IMR-90 (cell line): ENCODE measurements around the gene AMN. TPM values are rescaled to one million over a fixed set of nuclear protein-coding genes. Genes with fewer than 3 reads are reported as not detected.

Source experiments
- ATAC-seq: fragments of 200-7000 bp; cut with Tn5 transposase; 2 replicates; pipeline ENCODE4 v1.9.1; 2020; ENCODE audit warnings: low read depth, mild to moderate bottlenecking, moderate library complexity
- BruUV-seq: library from RNA; stranded (reverse); fragments of 400-500 nt; replicated peaks from 2 replicates; lab custom pipeline; 2021; lab: Mats Ljungman, UMichigan
- CTCF ChIA-PET: fragments of 300-600 bp; formaldehyde crosslinking; extraction: SDS; loops from one replicate; lab custom pipeline; 2021; ENCODE audit warnings: antibody characterized with exemption; lab: Yijun Ruan, JAX
- POLR2A ChIA-PET: fragments of 300-600 bp; sonication (Branson Sonifier 250); formaldehyde crosslinking; loops from one replicate; lab custom pipeline; 2022; ENCODE audit warnings: antibody characterized with exemption; ENCODE audit not compliant: unreplicated experiment; lab: Charles Lee
- DNase-seq: peaks from one replicate; pipeline ENCODE4 v3.0.0; 2013
- H2AFZ ChIP-seq: replicated peaks from 2 replicates; pipeline ENCODE3; 2013; ENCODE audit warnings: low read length, mild to moderate bottlenecking; ENCODE audit not compliant: poor library complexity
- H2AK5ac ChIP-seq: 2 replicates; pipeline ENCODE4 v1.6.1; 2013; ENCODE audit warnings: low read depth, low read length, inconsistent platforms
- H2AK9ac ChIP-seq: replicated peaks from 2 replicates; pipeline ENCODE3; 2013; ENCODE audit warnings: mild to moderate bottlenecking, low read depth, low read length, moderate library complexity; ENCODE audit not compliant: poor library complexity
- H2BK120ac ChIP-seq: 2 replicates; pipeline ENCODE4 v1.6.1; 2013; ENCODE audit warnings: low read depth, low read length, inconsistent platforms
- H2BK15ac ChIP-seq: 3 replicates; pipeline ENCODE4 v1.6.1; 2013; ENCODE audit warnings: low read depth, low read length, inconsistent platforms
- H2BK20ac ChIP-seq: 2 replicates; pipeline ENCODE4 v1.6.1; 2013; ENCODE audit warnings: low read depth, mild to moderate bottlenecking, inconsistent platforms, low read length, moderate library complexity
- H2BK5ac ChIP-seq: 2 replicates; pipeline ENCODE4 v1.6.1; 2013; ENCODE audit warnings: mild to moderate bottlenecking, low read depth, low read length, inconsistent platforms; ENCODE audit not compliant: poor library complexity, severe bottlenecking
- H3K14ac ChIP-seq: replicated peaks from 2 replicates; pipeline ENCODE4 v1.6.1; 2013; ENCODE audit warnings: low read depth, low read length, inconsistent platforms
- H3K18ac ChIP-seq: 2 replicates; pipeline ENCODE4 v1.6.1; 2013; ENCODE audit warnings: low read depth, low read length, control low read depth
- H3K23ac ChIP-seq: 2 replicates; pipeline ENCODE4 v1.6.1; 2013; ENCODE audit warnings: low read depth, low read length, inconsistent platforms
- H3K27ac ChIP-seq: 2 replicates; pipeline ENCODE4 v1.5.1; 2013; ENCODE audit warnings: mild to moderate bottlenecking, control low read depth, low read length; ENCODE audit not compliant: insufficient read depth
- H3K27me3 ChIP-seq: 2 replicates; pipeline ENCODE4 v1.6.1; 2013; ENCODE audit warnings: low read length; ENCODE audit not compliant: control insufficient read depth, insufficient read depth
- H3K36me3 ChIP-seq: 2 replicates; pipeline ENCODE4 v1.6.1; 2013; ENCODE audit warnings: low read length, mixed read lengths; ENCODE audit not compliant: control insufficient read depth, insufficient read depth
- H3K4ac ChIP-seq: 2 replicates; pipeline ENCODE4 v1.6.1; 2013; ENCODE audit warnings: low read depth, low read length, inconsistent platforms
- H3K4me1 ChIP-seq: 2 replicates; pipeline ENCODE4 v1.6.1; 2013; ENCODE audit warnings: low read length, mixed read lengths; ENCODE audit not compliant: control insufficient read depth, insufficient read depth
- H3K4me2 ChIP-seq: 2 replicates; pipeline ENCODE4 v1.6.1; 2013; ENCODE audit warnings: low read depth, mild to moderate bottlenecking, control low read depth, low read length, moderate library complexity
- H3K4me3 ChIP-seq: 2 replicates; pipeline ENCODE4 v1.5.1; 2013; ENCODE audit warnings: low read depth, mild to moderate bottlenecking, control low read depth, low read length, moderate library complexity; ENCODE audit not compliant: insufficient read depth
- H3K56ac ChIP-seq: 2 replicates; pipeline ENCODE4 v1.6.1; 2013; ENCODE audit warnings: low read length, inconsistent platforms; ENCODE audit not compliant: insufficient read depth; ENCODE audit errors: extremely low read depth
- H3K79me1 ChIP-seq, 2 experiments: 2 replicates each; pipeline ENCODE4 v1.6.1; 2013; ENCODE audit warnings: low read length in 2 of 2, inconsistent platforms in 1 of 2, low read depth in 1 of 2
- H3K9ac ChIP-seq: 2 replicates; pipeline ENCODE4 v1.6.1; 2013; ENCODE audit warnings: low read depth, low read length, control low read depth
- H3K9me1 ChIP-seq: 2 replicates; pipeline ENCODE4 v1.6.1; 2013; ENCODE audit warnings: low read length, inconsistent platforms; ENCODE audit not compliant: insufficient read depth
- H3K9me3 ChIP-seq: 2 replicates; pipeline ENCODE4 v1.6.1; 2013; ENCODE audit warnings: low read length; ENCODE audit not compliant: control insufficient read depth, insufficient read depth
- H4K20me1 ChIP-seq: 2 replicates; pipeline ENCODE4 v1.6.1; 2013; ENCODE audit warnings: low read length, inconsistent platforms; ENCODE audit not compliant: insufficient read depth
- H4K5ac ChIP-seq: 2 replicates; pipeline ENCODE4 v1.6.1; 2013; ENCODE audit warnings: mild to moderate bottlenecking, low read depth, low read length, control low read depth
- H4K8ac ChIP-seq, 2 experiments: 2 replicates each; pipeline ENCODE4 v1.6.1; 2013; ENCODE audit warnings: low read depth in 2 of 2, low read length in 2 of 2, control low read depth in 1 of 2, inconsistent platforms in 1 of 2
- H4K91ac ChIP-seq: 2 replicates; pipeline ENCODE4 v1.6.1; 2013; ENCODE audit warnings: low read depth, low read length, inconsistent platforms; ENCODE audit not compliant: insufficient read depth
- BHLHE40 ChIP-seq: fragments of 150-350 bp; IDR thresholded peaks from 2 replicates; pipeline ENCODE4 v1.6.1; 2016; ENCODE audit warnings: mild to moderate bottlenecking, low read depth, low read length
- CHD1 ChIP-seq: IDR thresholded peaks from 2 replicates; pipeline ENCODE4 v1.6.1; 2012; ENCODE audit warnings: low read depth, low read length, improper control_type of control experiment
- MAFK ChIP-seq: IDR thresholded peaks from 2 replicates; pipeline ENCODE4 v1.6.1; 2012; ENCODE audit warnings: low read depth, low read length, improper control_type of control experiment
- MAZ ChIP-seq: IDR thresholded peaks from 2 replicates; pipeline ENCODE4 v1.6.1; 2012; ENCODE audit warnings: low read depth, mild to moderate bottlenecking, low read length, improper control_type of control experiment, moderate library complexity, borderline replicate concordance
- MXI1 ChIP-seq: IDR thresholded peaks from 2 replicates; pipeline ENCODE4 v1.6.1; 2012; ENCODE audit warnings: low read depth, mild to moderate bottlenecking, low read length, moderate library complexity, borderline replicate concordance
- NFE2L2 ChIP-seq: fragments of 150-350 bp; IDR thresholded peaks from 2 replicates; pipeline ENCODE4 v1.6.1; 2016; ENCODE audit warnings: low read depth, mild to moderate bottlenecking, low read length
- POLR2A ChIP-seq: IDR thresholded peaks from 2 replicates; pipeline ENCODE4 v1.6.1; 2012; ENCODE audit warnings: mild to moderate bottlenecking, low read depth, low read length
- RAD21 ChIP-seq: IDR thresholded peaks from 2 replicates; pipeline ENCODE4 v1.6.1; 2012; ENCODE audit warnings: low read length, improper control_type of control experiment
- RCOR1 ChIP-seq: IDR thresholded peaks from 2 replicates; pipeline ENCODE4 v1.6.1; 2012; ENCODE audit warnings: mild to moderate bottlenecking, low read length, improper control_type of control experiment; ENCODE audit not compliant: insufficient replicate concordance
- RFX5 ChIP-seq: IDR thresholded peaks from 2 replicates; pipeline ENCODE4 v1.8.0; 2012; ENCODE audit warnings: low read depth, mild to moderate bottlenecking, low read length, moderate library complexity
- SMC3 ChIP-seq: fragments of 150-350 bp; IDR thresholded peaks from 2 replicates; pipeline ENCODE4 v1.6.1; 2016; ENCODE audit warnings: low read depth, mild to moderate bottlenecking, antibody characterized with exemption, low read length, moderate library complexity
- WGBS, 2 experiments: methylation state at CpG; one replicate each; pipeline versions ENCODE4 v1.1.5 to v1.1.7; 2013; ENCODE audit warnings: missing lambda C conversion rate in 2 of 2; ENCODE audit not compliant: insufficient read length in 1 of 2; ENCODE audit errors: extremely low coverage in 2 of 2; 5-methylcytosine and 5-hydroxymethylcytosine counted together
- dilution Hi-C: fragments of 300-500 bp; cut with HindIII; formaldehyde crosslinking; loops from one replicate; pipeline ENCODE4 v1.14.3; 2018; ENCODE audit warnings: low sequenced_read_pairs; ENCODE audit not compliant: unreplicated experiment
- in situ Hi-C: fragments of 300-500 bp; cut with MboI; formaldehyde crosslinking; loops from 3 replicates; pipeline ENCODE4 v1.14.3; 2019; ENCODE audit warnings: low sequenced_read_pairs, inconsistent platforms, mixed read lengths
- intact Hi-C: fragments of 100-400 bp; cut with micrococcal nuclease; formaldehyde crosslinking; loops from 2 replicates; pipeline ENCODE4 v1.10.0; 2022
- polyA plus RNA-seq, 3 experiments: library from polyadenylated mRNA; depleted of rRNA; stranded (reverse); fragments of >200 nt; gene quantifications; 2 replicates each; pipeline ENCODE4 v1.2.3, GENCODE V29; 2012; ENCODE audit warnings: low replicate concordance in 1 of 3
- total RNA-seq: library from RNA; depleted of rRNA; stranded (reverse); fragments of >200 nt; gene quantifications from 2 replicates; pipeline ENCODE4 v1.2.3, GENCODE V29; 2012
- TF ChIP-seq, protein P1 (sequence below): conservative IDR thresholded peaks from 2 replicates; pipeline ENCODE4 v1.5.1; 2012; ENCODE audit warnings: mild to moderate bottlenecking, low read depth, low read length, improper control_type of control experiment
- TF ChIP-seq, protein P2 (sequence below): fragments of 150-350 bp; IDR thresholded peaks from 2 replicates; pipeline ENCODE4 v1.6.1; 2017; ENCODE audit warnings: mild to moderate bottlenecking, antibody characterized with exemption, low read length, low read depth
- TF ChIP-seq, protein P3 (sequence below): fragments of 150-350 bp; IDR thresholded peaks from 2 replicates; pipeline ENCODE4 v1.6.1; 2016; ENCODE audit warnings: low read depth, mild to moderate bottlenecking, low read length, moderate library complexity, borderline replicate concordance

Gene AMN
- total and polyA plus RNA-seq, 2 of the 4 experiments (the other 2 are of a cell fraction): under 0.01 to 0.24 TPM

GRCh38 chr14:102909462-102909861, 13.0 kb upstream of the AMN start:
- Histone ChIP-seq H3K14ac (no peak overlapping the region), H3K4me1 (no peaks in the 10 kb centered on the region), H3K9me3 (no peaks in the 10 kb centered on the region), H2AFZ (no peak overlapping the region), H2BK120ac (no peak overlapping the region), H2BK5ac (no peak overlapping the region), H4K8ac (no peak overlapping the region), H3K9ac (no peak overlapping the region), H3K4me2 (no peak overlapping the region), H3K23ac (no peak overlapping the region), H2AK5ac (no peak overlapping the region), H2AK9ac (peak overlapping the region; percentile 37), H3K4ac (no peak overlapping the region), H3K27me3 (no peaks in the 10 kb centered on the region), H4K20me1 (no peaks in the 10 kb centered on the region; the same call in 1 of the 2 replicates), H4K91ac (no peak overlapping the region), H3K27ac (no peak overlapping the region), H3K18ac (no peak overlapping the region), H2BK20ac (no peak overlapping the region), H3K36me3 (peaks cover 11% of the 10 kb centered on the region), H4K5ac (no peak overlapping the region), H3K9me1 (0 out of 2 replicates have a peak, but pooled peaks cover 2% of the 10 kb centered on the region), H2BK15ac (no peak overlapping the region), H3K79me1 (no peaks in the 10 kb centered on the region), H3K4me3 (no peak overlapping the region), H3K56ac (no peak overlapping the region)
- dilution Hi-C loops: no loop called here
- WGBS, 2 experiments: 100% methylated on average over 1 of the region's 10 CpGs; no CpG with 5 or more reads in 1 of the 2 experiments
- in situ Hi-C loops: no loop called here
- no peak for ATAC-seq
- BruUV-seq: no TSS peak
- CTCF ChIA-PET: no interaction called here
- intact Hi-C loops: no loop called here
- POLR2A ChIA-PET: no interaction called here
- TF ChIP-seq MAFK: no peak
- no peak for TF ChIP-seq RFX5
- no peak for TF ChIP-seq BHLHE40
- TF ChIP-seq NFE2L2: no peak
- TF ChIP-seq SMC3: no peak
- no peak for TF ChIP-seq CHD1
- TF ChIP-seq, protein P1, sequence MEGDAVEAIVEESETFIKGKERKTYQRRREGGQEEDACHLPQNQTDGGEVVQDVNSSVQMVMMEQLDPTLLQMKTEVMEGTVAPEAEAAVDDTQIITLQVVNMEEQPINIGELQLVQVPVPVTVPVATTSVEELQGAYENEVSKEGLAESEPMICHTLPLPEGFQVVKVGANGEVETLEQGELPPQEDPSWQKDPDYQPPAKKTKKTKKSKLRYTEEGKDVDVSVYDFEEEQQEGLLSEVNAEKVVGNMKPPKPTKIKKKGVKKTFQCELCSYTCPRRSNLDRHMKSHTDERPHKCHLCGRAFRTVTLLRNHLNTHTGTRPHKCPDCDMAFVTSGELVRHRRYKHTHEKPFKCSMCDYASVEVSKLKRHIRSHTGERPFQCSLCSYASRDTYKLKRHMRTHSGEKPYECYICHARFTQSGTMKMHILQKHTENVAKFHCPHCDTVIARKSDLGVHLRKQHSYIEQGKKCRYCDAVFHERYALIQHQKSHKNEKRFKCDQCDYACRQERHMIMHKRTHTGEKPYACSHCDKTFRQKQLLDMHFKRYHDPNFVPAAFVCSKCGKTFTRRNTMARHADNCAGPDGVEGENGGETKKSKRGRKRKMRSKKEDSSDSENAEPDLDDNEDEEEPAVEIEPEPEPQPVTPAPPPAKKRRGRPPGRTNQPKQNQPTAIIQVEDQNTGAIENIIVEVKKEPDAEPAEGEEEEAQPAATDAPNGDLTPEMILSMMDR: no peak
- no peak for TF ChIP-seq RAD21
- TF ChIP-seq RCOR1: no peak
- TF ChIP-seq, protein P2, sequence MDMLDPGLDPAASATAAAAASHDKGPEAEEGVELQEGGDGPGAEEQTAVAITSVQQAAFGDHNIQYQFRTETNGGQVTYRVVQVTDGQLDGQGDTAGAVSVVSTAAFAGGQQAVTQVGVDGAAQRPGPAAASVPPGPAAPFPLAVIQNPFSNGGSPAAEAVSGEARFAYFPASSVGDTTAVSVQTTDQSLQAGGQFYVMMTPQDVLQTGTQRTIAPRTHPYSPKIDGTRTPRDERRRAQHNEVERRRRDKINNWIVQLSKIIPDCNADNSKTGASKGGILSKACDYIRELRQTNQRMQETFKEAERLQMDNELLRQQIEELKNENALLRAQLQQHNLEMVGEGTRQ: no peak
- TF ChIP-seq MXI1: no peak
- TF ChIP-seq MAZ: no peak
- no peak for TF ChIP-seq POLR2A
- TF ChIP-seq, protein P3, sequence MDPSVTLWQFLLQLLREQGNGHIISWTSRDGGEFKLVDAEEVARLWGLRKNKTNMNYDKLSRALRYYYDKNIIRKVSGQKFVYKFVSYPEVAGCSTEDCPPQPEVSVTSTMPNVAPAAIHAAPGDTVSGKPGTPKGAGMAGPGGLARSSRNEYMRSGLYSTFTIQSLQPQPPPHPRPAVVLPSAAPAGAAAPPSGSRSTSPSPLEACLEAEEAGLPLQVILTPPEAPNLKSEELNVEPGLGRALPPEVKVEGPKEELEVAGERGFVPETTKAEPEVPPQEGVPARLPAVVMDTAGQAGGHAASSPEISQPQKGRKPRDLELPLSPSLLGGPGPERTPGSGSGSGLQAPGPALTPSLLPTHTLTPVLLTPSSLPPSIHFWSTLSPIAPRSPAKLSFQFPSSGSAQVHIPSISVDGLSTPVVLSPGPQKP: no peak
- DNase-seq: no peak
